C4-2B (cell line): Measurements from ENCODE around the gene MDFI.
"Not testable (repeated sequence)": the region's sequence is repeated elsewhere in the genome, so short reads cannot be mapped to it uniquely, and the experiment has no call there.

Experiments used
- H3K27ac ChIP-seq: fragments of 450-650 bp; 2 replicates; pipeline ENCODE4 v1.5.1; 2017
- ZFX ChIP-seq: fragments of 450-650 bp; IDR thresholded peaks from 2 replicates; pipeline ENCODE4 v1.6.1; 2017
- TF ChIP-seq, protein P1 (sequence below): fragments of 450-650 bp; conservative IDR thresholded peaks from 2 replicates; pipeline ENCODE4 v1.5.1; 2017; ENCODE audit warnings: mild to moderate bottlenecking

The MDFI gene

GRCh38 chr6:41618598-41618997 is 19.7 kb upstream of the MDFI start:
- H3K27ac ChIP-seq: no peak overlapping the region
- TF ChIP-seq, protein P1, sequence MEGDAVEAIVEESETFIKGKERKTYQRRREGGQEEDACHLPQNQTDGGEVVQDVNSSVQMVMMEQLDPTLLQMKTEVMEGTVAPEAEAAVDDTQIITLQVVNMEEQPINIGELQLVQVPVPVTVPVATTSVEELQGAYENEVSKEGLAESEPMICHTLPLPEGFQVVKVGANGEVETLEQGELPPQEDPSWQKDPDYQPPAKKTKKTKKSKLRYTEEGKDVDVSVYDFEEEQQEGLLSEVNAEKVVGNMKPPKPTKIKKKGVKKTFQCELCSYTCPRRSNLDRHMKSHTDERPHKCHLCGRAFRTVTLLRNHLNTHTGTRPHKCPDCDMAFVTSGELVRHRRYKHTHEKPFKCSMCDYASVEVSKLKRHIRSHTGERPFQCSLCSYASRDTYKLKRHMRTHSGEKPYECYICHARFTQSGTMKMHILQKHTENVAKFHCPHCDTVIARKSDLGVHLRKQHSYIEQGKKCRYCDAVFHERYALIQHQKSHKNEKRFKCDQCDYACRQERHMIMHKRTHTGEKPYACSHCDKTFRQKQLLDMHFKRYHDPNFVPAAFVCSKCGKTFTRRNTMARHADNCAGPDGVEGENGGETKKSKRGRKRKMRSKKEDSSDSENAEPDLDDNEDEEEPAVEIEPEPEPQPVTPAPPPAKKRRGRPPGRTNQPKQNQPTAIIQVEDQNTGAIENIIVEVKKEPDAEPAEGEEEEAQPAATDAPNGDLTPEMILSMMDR: no peak
- TF ChIP-seq ZFX: no peak

DNA sequence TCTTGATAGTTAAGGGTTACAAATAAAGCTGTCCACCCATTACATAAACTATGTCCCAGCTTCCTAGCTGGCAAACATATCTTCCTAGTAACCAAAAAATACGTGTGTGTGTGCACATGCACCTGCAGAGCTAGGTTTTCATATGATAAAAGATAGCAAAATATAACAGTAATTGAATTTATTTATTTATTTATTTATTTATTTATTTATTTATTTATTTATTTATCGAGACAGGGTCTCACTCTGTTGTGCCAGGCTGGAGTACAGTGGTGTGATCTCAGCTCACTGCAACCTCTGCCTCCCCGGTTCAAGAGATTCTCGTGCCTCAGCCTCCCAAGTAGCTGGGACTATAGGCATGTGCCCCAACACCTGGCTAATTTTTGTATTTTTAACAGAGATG is 19.1 kb upstream of the MDFI start:
- not testable (repeated sequence) for H3K27ac ChIP-seq

GRCh38 chr6:41621367-41621766 is 16.9 kb upstream of the MDFI start:
- TF ChIP-seq ZFX: no peak
- TF ChIP-seq, protein P1: no peak
- no peak overlapping the region for H3K27ac ChIP-seq

DNA sequence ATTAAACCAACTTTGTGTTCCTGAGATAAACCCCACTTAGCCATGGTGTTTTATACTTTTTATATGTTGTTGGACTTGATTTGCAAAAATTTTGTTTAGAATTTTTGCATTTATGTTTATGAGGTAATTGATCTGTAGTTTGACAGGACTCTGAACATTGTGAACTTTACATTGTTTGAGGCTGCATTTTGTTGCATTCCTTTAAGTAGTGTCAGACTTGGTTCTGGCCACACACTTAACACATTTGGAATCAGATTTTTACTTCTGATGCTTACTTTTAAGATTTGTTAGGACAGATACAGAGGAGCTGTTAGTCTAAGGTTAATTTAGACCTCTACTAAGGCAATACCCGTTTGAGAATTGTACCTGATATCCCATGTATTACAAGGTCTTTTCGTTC is 16.5 kb upstream of the MDFI start:
- TF ChIP-seq, protein P1: no peak
- no peak for TF ChIP-seq ZFX
- no peak overlapping the region for H3K27ac ChIP-seq

- H3K27ac ChIP-seq: no peak overlapping the region
- no peak for TF ChIP-seq ZFX
- TF ChIP-seq, protein P1: no peak
These were observed 15.9 kb upstream of the MDFI start for GRCh38 chr6:41622206-41622988.

- H3K27ac ChIP-seq: no peak overlapping the region
- TF ChIP-seq, protein P1: no peak
- TF ChIP-seq ZFX: no peak
These were observed 14.9 kb upstream of the MDFI start for GRCh38 chr6:41623330-41623729.

- no peak overlapping the region for H3K27ac ChIP-seq
- TF ChIP-seq ZFX: no peak
- TF ChIP-seq, protein P1: no peak
These were observed 13.5 kb upstream of the MDFI start for GRCh38 chr6:41624621-41625380.
